ENCODE results near the gene TCOF1.
A peak's percentile ranks its signal among the peaks of the same experiment; 100 is the strongest.

Gene TCOF1

GRCh38 chr5:150357326-150358260 lies at the start of gene TCOF1:
Gene TCOF1, plus strand, starts transcription at chr5:150357697. Its CDS starts 50 bp downstream, at chr5:150357747.
- peak; percentile 98 for ATAC-seq
- TF ChIP-seq CSRNP3 (CRISPR knock-in tag; IDR thresholded peaks at IDR 0.05) (no peak), ISL1 (CRISPR knock-in tag; IDR thresholded peaks at IDR 0.05) (no peak), ZFP3 (CRISPR knock-in tag; IDR thresholded peaks at IDR 0.05) (0 out of 2 replicates have a peak, but pooled peaks have one; percentile 16), GLIS3 (CRISPR knock-in tag; IDR thresholded peaks at IDR 0.05) (0 out of 2 replicates have a peak, but pooled peaks have one; percentile 42), OSR1 (CRISPR knock-in tag; IDR thresholded peaks at IDR 0.05) (no peak)

- peak; percentile 41; the same call in 2 of the 3 replicates for ATAC-seq
- TF ChIP-seq ESRRG (CRISPR knock-in tag; IDR thresholded peaks at IDR 0.05) (no peak), POU6F1 (CRISPR knock-in tag; IDR thresholded peaks at IDR 0.05; ENCODE audit: borderline replicate concordance, low read depth) (no peak), BACH2 (CRISPR knock-in tag; IDR thresholded peaks at IDR 0.05; ENCODE audit: borderline replicate concordance) (no peak), ZFP30 (CRISPR knock-in tag; IDR thresholded peaks at IDR 0.05) (no peak), SNAI2 (CRISPR knock-in tag; IDR thresholded peaks at IDR 0.05) (no peak), ZNF565 (CRISPR knock-in tag; conservative IDR thresholded peaks at IDR 0.05; ENCODE audit: low read depth) (no peak), ZC3H10 (CRISPR knock-in tag; IDR thresholded peaks at IDR 0.05) (no peak), CSDC2 (CRISPR knock-in tag; IDR thresholded peaks at IDR 0.05) (no peak), OSR1 (CRISPR knock-in tag; IDR thresholded peaks at IDR 0.05) (no peak), ARNTL (CRISPR knock-in tag; IDR thresholded peaks at IDR 0.05; ENCODE audit: borderline replicate concordance, low read depth) (no peak), PPARA (CRISPR knock-in tag; IDR thresholded peaks at IDR 0.05; ENCODE audit: borderline replicate concordance) (no peak), TOX (CRISPR knock-in tag; IDR thresholded peaks at IDR 0.05; ENCODE audit: borderline replicate concordance) (no peak)
Measured at GRCh38 chr5:150309101-150309885, 48.2 kb upstream of the TCOF1 start.

GRCh38 chr5:150309886-150310239 lies 47.6 kb upstream of the TCOF1 start:
- ATAC-seq, result no peak
- no peak for TF ChIP-seq PPARA (CRISPR knock-in tag; IDR thresholded peaks at IDR 0.05; ENCODE audit: borderline replicate concordance)
- TF ChIP-seq POU6F1 (CRISPR knock-in tag; IDR thresholded peaks at IDR 0.05; ENCODE audit: borderline replicate concordance, low read depth), result no peak
- TF ChIP-seq CSRNP3 (CRISPR knock-in tag; IDR thresholded peaks at IDR 0.05), result no peak
- TF ChIP-seq ZFP3 (CRISPR knock-in tag; IDR thresholded peaks at IDR 0.05), result no peak
- TF ChIP-seq PATZ1 (CRISPR knock-in tag; IDR thresholded peaks at IDR 0.05; ENCODE audit: borderline replicate concordance), result no peak
- no peak for TF ChIP-seq GLIS3 (CRISPR knock-in tag; IDR thresholded peaks at IDR 0.05)
- no peak for TF ChIP-seq ISL1 (CRISPR knock-in tag; IDR thresholded peaks at IDR 0.05)
- no peak for TF ChIP-seq TCF4 (CRISPR knock-in tag; IDR thresholded peaks at IDR 0.05; ENCODE audit: borderline replicate concordance)
- no peak for TF ChIP-seq ESRRG (CRISPR knock-in tag; IDR thresholded peaks at IDR 0.05)
- TF ChIP-seq OSR1 (CRISPR knock-in tag; IDR thresholded peaks at IDR 0.05), result no peak
- TF ChIP-seq SNAI2 (CRISPR knock-in tag; IDR thresholded peaks at IDR 0.05), result no peak
- no peak for TF ChIP-seq TOX (CRISPR knock-in tag; IDR thresholded peaks at IDR 0.05; ENCODE audit: borderline replicate concordance)
